ENCODE data around the gene SAAL1.

SAAL1 gene, protein sequence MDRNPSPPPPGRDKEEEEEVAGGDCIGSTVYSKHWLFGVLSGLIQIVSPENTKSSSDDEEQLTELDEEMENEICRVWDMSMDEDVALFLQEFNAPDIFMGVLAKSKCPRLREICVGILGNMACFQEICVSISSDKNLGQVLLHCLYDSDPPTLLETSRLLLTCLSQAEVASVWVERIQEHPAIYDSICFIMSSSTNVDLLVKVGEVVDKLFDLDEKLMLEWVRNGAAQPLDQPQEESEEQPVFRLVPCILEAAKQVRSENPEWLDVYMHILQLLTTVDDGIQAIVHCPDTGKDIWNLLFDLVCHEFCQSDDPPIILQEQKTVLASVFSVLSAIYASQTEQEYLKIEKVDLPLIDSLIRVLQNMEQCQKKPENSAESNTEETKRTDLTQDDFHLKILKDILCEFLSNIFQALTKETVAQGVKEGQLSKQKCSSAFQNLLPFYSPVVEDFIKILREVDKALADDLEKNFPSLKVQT

DNA sequence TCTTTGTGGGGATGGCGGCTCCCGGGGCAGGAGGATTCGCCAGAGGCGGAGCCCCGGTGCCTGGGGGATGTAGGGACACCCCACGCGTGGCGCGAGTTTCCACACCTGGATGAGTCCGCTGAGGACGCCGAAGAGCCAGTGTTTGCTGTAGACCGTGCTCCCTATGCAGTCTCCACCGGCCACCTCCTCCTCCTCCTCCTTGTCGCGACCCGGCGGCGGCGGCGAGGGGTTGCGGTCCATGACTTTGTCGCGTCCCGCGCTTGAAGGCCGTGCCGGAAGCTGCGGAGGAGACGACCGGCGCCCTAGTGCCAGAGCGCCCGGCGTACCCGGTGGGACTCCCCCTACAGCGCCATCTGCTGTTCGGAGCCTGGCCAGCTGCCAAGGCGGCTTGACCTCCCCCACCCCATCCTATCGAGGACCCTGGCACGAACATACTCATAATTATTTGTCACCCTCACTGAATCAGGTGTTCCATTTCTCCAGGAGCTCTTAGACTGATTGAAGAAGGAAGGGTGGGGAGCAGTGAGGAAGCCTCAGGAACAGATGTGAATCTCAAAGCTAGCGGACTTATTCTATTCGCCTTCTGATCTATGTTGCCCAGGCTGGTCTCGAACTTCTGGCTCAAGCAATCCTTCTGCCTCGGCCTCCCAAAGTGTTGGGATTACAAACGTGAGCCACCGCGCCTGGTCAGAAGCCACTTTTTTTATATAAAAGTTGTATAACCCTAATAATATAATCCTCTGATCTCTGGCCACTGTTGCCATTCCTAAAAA is at the start of gene SAAL1:
SAAL1 (minus strand) TSS at position 281 of the 773 bp plus-strand sequence; CDS start at position 240, 41 bp downstream.
- DNase-seq (ENCODE audit: low spot score): peak; percentile 90
- TF ChIP-seq, protein P1, sequence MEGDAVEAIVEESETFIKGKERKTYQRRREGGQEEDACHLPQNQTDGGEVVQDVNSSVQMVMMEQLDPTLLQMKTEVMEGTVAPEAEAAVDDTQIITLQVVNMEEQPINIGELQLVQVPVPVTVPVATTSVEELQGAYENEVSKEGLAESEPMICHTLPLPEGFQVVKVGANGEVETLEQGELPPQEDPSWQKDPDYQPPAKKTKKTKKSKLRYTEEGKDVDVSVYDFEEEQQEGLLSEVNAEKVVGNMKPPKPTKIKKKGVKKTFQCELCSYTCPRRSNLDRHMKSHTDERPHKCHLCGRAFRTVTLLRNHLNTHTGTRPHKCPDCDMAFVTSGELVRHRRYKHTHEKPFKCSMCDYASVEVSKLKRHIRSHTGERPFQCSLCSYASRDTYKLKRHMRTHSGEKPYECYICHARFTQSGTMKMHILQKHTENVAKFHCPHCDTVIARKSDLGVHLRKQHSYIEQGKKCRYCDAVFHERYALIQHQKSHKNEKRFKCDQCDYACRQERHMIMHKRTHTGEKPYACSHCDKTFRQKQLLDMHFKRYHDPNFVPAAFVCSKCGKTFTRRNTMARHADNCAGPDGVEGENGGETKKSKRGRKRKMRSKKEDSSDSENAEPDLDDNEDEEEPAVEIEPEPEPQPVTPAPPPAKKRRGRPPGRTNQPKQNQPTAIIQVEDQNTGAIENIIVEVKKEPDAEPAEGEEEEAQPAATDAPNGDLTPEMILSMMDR (IDR thresholded peaks at IDR 0.05; ENCODE audit: extremely low read depth, missing control alignments): peak; percentile 81

- TF ChIP-seq, protein P1 (IDR thresholded peaks at IDR 0.05; ENCODE audit: extremely low read depth, missing control alignments): no peak
- no peak for DNase-seq (ENCODE audit: low spot score)
Measured at GRCh38 chr11:18151581-18151980, 45.7 kb upstream of the SAAL1 start.

DNA sequence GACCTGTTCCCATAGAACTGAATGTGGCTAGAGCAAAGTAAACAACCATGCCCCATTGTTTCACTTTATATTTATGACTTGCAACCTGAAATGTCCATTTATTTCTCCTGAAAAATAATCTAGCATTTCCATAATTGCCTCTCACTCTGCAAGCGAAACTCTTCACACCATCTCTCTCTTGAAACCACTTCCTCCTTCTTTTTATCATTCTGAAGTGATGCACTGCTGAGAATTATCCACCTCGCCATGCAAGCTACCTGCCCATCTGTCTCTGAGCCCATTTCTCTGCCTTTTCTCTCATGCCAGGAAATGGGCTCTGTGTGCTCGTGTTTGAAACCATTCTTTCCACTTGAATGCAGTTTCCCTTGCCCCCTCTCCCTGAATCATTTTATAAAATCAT is 40.0 kb upstream of the SAAL1 start:
- DNase-seq (ENCODE audit: low spot score): no peak
- TF ChIP-seq, protein P1 (IDR thresholded peaks at IDR 0.05; ENCODE audit: extremely low read depth, missing control alignments): no peak

DNA sequence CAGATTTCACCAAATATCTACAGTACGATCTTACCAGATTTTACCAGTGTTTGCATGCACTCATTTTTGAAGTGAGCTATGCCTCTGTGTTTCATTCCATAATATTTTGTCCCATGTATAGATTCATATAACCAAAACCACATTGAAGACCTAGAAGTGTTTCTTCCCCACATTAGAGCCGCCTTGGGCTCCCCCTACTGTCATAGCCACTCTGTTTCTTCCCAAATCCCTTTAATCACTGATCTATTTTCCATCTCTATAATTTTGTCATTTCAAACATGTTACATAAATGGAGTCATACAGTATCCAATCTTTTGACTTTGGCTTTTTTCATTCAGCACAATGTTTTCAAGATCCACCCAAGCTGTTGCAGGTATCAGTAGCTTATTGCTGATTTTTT is 39.1 kb upstream of the SAAL1 start:
- TF ChIP-seq, protein P1 (IDR thresholded peaks at IDR 0.05; ENCODE audit: extremely low read depth, missing control alignments): no peak
- no peak for DNase-seq (ENCODE audit: low spot score)

DNA sequence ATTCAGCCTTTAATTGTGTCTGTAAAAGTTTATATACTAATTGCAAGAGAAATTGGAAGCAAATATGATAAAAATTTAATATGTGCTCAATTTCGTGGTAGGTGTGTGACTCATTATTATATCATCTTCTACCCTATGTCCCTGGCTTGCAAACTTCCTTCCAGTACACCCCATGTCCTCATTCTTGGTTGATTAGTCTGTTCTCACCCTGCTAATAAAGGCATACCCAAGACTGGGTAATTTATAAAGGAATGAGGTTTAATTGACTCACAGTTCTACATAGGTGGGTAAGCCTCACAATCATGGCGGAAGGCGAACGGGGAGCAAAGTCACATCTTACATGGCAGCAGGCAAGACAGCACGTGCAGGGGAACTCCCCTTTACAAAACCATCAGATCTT is 38.4 kb upstream of the SAAL1 start:
- TF ChIP-seq, protein P1 (IDR thresholded peaks at IDR 0.05; ENCODE audit: extremely low read depth, missing control alignments): no peak
- no peak for DNase-seq (ENCODE audit: low spot score)

DNA sequence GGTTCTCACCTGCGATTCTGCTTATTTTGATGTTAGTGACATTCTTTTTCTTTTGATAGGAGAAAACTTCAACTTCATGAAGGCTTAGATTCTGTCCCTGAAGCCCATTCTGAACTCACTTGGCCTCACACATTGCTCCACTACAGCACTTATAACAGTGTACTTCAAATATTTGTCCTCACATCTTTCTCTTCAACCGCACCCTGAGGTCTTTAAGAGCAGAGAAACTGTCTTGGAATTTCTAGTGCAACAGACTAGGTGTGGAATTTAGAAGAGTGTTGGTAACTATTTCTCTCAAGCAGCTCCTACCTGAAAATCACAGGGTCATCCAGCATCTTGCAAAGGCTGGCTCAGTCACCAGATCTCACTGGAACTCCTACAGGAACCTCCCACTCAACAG is 34.3 kb upstream of the SAAL1 start:
- no peak for DNase-seq (ENCODE audit: low spot score)
- TF ChIP-seq, protein P1 (IDR thresholded peaks at IDR 0.05; ENCODE audit: extremely low read depth, missing control alignments): no peak
